Measurements from ENCODE around the gene ADAMTS2.

Gene ADAMTS2

DNA sequence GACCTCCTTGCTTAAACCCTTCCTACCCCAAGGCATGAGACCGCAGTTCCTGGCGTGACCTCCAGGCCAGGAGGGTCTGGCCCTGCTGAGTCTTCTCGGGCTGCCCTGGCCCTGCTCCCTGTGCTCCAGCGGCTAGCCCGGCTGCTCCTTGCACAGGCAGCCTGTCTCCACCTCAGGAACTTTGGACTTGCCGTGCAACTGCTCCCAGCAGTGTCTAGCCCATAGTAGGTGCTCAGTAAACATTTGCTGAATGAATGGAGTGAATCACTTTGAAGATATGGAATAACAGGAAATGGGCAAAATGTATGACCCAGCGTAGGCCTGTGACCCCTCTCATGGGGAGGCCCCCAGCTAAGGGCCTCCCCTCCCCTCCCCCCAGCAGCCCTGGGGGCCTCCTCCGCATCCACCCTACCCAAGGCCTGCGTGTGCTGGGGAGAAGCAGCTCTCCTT is 158.0 kb downstream of the ADAMTS2 start:
- Histone ChIP-seq H2AFZ (ENCODE audit: insufficient read depth, low read length, poor library complexity) (no peak overlapping the region), H2AK5ac (ENCODE audit: low read length) (no peak overlapping the region)
- no CpG with 5 or more reads among the region's 9 CpGs for WGBS (ENCODE audit: extremely low coverage, insufficient coverage, insufficient read length)

DNA sequence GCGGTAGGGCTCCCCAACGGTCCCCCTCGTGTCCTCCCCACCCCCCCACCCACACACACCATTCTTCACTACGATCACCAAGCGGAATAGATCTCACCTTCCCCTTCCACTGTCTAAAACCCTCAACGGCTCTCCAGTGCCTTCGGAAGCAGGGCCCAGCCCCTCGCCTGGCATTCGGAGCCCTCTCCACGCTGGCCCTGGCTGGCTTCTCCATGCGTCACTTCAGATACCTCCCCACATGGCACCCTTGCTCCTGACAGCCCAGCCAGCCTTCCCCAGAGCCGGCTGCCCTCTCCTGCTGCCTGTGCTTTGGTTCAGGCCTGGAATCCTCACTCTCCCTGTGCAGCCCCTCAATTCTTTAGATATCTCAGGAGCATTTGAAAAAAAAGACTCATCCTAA is 158.5 kb downstream of the ADAMTS2 start:
- H2BK120ac ChIP-seq (ENCODE audit: insufficient read depth, low read length, poor library complexity) = no peak overlapping the region

More for the DNA sequence above, 158.0 kb downstream of the ADAMTS2 start:
- no peak overlapping the region for H3K18ac ChIP-seq (ENCODE audit: low read length)
- H3K27me3 ChIP-seq (ENCODE audit: insufficient read depth, low read length) = no peaks in the 10 kb centered on the region
- H3K4me3 ChIP-seq (ENCODE audit: low read depth, low read length) = no peak overlapping the region
- H2BK12ac ChIP-seq (ENCODE audit: low read length) = no peak overlapping the region
- H3K36me3 ChIP-seq (ENCODE audit: control insufficient read depth in 1 of 2, insufficient read depth in 2 of 2, low read length in 2 of 2) = peaks cover 0 to 2% of the 10 kb centered on the region in 2 experiments
- no peak overlapping the region for H3K23ac ChIP-seq (ENCODE audit: low read length)
- no peaks in the 10 kb centered on the region for H3K4me1 ChIP-seq (ENCODE audit: control insufficient read depth in 1 of 2, insufficient read depth in 2 of 2, low read length in 2 of 2)
- peaks cover 2% of the 10 kb centered on the region for H3K9me3 ChIP-seq (ENCODE audit: insufficient read depth, low read depth, low read length)
- no peak overlapping the region for H3K14ac ChIP-seq (ENCODE audit: low read length)
- no peak for DNase-seq
- H4K91ac ChIP-seq (ENCODE audit: low read depth, low read length) = no peak overlapping the region
- H3K9ac ChIP-seq (ENCODE audit: low read length) = no peak overlapping the region
- no peaks in the 10 kb centered on the region for H3K79me1 ChIP-seq (ENCODE audit: low read length)
- no peak overlapping the region for H3K4ac ChIP-seq (ENCODE audit: low read depth, low read length)
- no peak overlapping the region for H3K27ac ChIP-seq (ENCODE audit: low read depth, low read length)
- H2BK120ac ChIP-seq (ENCODE audit: insufficient read depth, low read length, poor library complexity) = no peak overlapping the region
- no peak overlapping the region for H4K12ac ChIP-seq (ENCODE audit: low read depth, low read length)
- H3K79me2 ChIP-seq (ENCODE audit: control insufficient read depth, insufficient read depth, low read length, poor library complexity) = no peaks in the 10 kb centered on the region
- H4K8ac ChIP-seq (ENCODE audit: low read depth, low read length) = no peak overlapping the region
- no peak overlapping the region for H2BK5ac ChIP-seq (ENCODE audit: low read depth, low read length, poor library complexity)
- H3K4me2 ChIP-seq (ENCODE audit: low read length) = no peak overlapping the region

DNA sequence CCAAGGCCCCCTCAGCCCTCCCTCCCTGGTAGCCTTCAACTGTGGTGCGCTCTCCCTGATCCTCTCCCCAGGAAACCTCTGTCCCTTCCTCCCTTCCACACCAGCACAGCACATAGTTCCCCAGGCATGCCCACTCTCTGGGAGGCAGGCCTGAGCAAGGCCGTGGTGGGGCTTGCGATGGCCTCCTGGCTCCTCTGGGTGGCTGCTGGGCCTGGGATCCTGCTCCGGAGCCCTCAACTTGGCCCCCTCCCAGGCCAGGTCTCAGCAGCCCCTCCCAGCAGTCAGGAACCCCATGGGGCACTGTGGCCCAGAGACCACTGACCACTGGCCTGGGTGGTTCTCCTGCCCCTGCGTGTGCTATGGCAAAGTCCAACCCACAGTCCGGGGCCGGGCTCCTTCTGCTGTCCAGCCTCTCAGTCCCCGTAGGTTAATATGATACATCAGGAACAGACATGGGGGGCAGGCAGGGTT is 159.3 kb downstream of the ADAMTS2 start:
- Histone ChIP-seq H4K12ac (ENCODE audit: low read depth, low read length) (no peak overlapping the region), H2BK12ac (ENCODE audit: low read length) (no peak overlapping the region), H2BK120ac (ENCODE audit: insufficient read depth, low read length, poor library complexity) (no peak overlapping the region), H2AFZ (ENCODE audit: insufficient read depth, low read length, poor library complexity) (no peak overlapping the region), H3K23ac (ENCODE audit: low read length) (no peak overlapping the region), H3K27me3 (ENCODE audit: insufficient read depth, low read length) (no peaks in the 10 kb centered on the region), H3K36me3 (ENCODE audit: control insufficient read depth in 1 of 2, insufficient read depth in 2 of 2, low read length in 2 of 2) (no peaks in the 10 kb centered on the region), H3K79me2 (ENCODE audit: control insufficient read depth, insufficient read depth, low read length, poor library complexity) (no peaks in the 10 kb centered on the region), H2AK5ac (ENCODE audit: low read length) (no peak overlapping the region), H4K91ac (ENCODE audit: low read depth, low read length) (no peak overlapping the region), H3K4me1 (ENCODE audit: control insufficient read depth in 1 of 2, insufficient read depth in 2 of 2, low read length in 2 of 2) (no peaks in the 10 kb centered on the region), H3K4me3 (ENCODE audit: low read depth, low read length) (no peak overlapping the region), H3K9ac (ENCODE audit: low read length) (no peak overlapping the region), H3K27ac (ENCODE audit: low read depth, low read length) (no peak overlapping the region), H3K9me3 (ENCODE audit: insufficient read depth, low read depth, low read length) (peaks cover 2% of the 10 kb centered on the region), H3K4me2 (ENCODE audit: low read length) (no peak overlapping the region), H3K18ac (ENCODE audit: low read length) (no peak overlapping the region), H3K4ac (ENCODE audit: low read depth, low read length) (no peak overlapping the region), H4K8ac (ENCODE audit: low read depth, low read length) (no peak overlapping the region), H3K79me1 (ENCODE audit: low read length) (no peaks in the 10 kb centered on the region), H2BK5ac (ENCODE audit: low read depth, low read length, poor library complexity) (no peak overlapping the region), H3K14ac (ENCODE audit: low read length) (no peak overlapping the region)
- WGBS (ENCODE audit: extremely low coverage, insufficient coverage, insufficient read length) = no CpG with 5 or more reads among the region's 8 CpGs
- DNase-seq = no peak

More for the DNA sequence above, 158.5 kb downstream of the ADAMTS2 start:
- Histone ChIP-seq H3K4me3 (ENCODE audit: low read depth, low read length) (no peak overlapping the region), H3K4me2 (ENCODE audit: low read length) (no peak overlapping the region), H3K18ac (ENCODE audit: low read length) (no peak overlapping the region), H2BK12ac (ENCODE audit: low read length) (no peak overlapping the region), H2BK5ac (ENCODE audit: low read depth, low read length, poor library complexity) (no peak overlapping the region), H2AK5ac (ENCODE audit: low read length) (no peak overlapping the region), H3K9me3 (ENCODE audit: insufficient read depth, low read depth, low read length) (peaks cover 2% of the 10 kb centered on the region), H3K79me1 (ENCODE audit: low read length) (no peaks in the 10 kb centered on the region), H3K14ac (ENCODE audit: low read length) (no peak overlapping the region), H3K4ac (ENCODE audit: low read depth, low read length) (no peak overlapping the region), H3K9ac (ENCODE audit: low read length) (no peak overlapping the region), H3K79me2 (ENCODE audit: control insufficient read depth, insufficient read depth, low read length, poor library complexity) (no peaks in the 10 kb centered on the region), H3K4me1 (ENCODE audit: control insufficient read depth in 1 of 2, insufficient read depth in 2 of 2, low read length in 2 of 2) (no peaks in the 10 kb centered on the region), H3K27me3 (ENCODE audit: insufficient read depth, low read length) (no peaks in the 10 kb centered on the region), H4K91ac (ENCODE audit: low read depth, low read length) (no peak overlapping the region), H4K8ac (ENCODE audit: low read depth, low read length) (no peak overlapping the region), H3K36me3 (ENCODE audit: control insufficient read depth in 1 of 2, insufficient read depth in 2 of 2, low read length in 2 of 2) (peaks cover 0 to 2% of the 10 kb centered on the region in 2 experiments), H3K27ac (ENCODE audit: low read depth, low read length) (no peak overlapping the region), H2AFZ (ENCODE audit: insufficient read depth, low read length, poor library complexity) (no peak overlapping the region), H4K12ac (ENCODE audit: low read depth, low read length) (no peak overlapping the region), H3K23ac (ENCODE audit: low read length) (no peak overlapping the region)
- DNase-seq = no peak
- no CpG with 5 or more reads among the region's 12 CpGs for WGBS (ENCODE audit: extremely low coverage, insufficient coverage, insufficient read length)

DNA sequence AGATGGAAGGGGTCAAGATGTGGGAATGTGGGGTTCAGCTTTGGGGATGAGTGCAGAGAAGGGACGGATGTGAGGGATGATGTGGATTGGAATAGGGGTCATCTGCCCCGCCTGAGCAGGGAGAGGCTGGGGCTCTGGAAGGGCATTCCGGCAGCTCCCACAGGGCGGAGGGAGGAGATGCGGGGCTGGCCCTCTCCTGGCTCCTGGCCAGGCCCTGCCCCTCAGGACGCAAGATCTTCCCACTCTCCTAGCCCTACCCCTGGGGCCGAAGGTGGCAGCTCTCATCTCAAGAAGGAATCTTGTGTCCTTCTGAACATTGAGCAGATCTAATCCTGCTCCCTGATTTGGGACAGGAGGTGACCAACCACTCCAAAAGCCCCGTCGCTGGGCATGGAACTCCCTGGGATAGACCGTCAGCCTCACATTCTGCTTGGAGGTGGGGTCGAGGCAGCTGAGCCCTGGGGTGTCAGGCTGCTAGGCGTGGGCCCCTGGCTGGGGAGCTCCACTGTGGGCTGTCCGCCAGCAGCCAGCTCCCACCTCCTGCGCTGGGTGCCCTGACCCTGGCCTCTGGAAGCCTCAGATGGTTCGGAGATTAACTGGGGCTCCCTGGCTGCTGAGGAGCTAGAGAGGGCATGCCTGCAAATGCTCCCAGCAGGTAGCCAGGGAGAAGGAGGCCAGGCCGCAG is 159.9 kb downstream of the ADAMTS2 start:
- no peak overlapping the region for H4K8ac ChIP-seq (ENCODE audit: low read depth, low read length)
- H3K27ac ChIP-seq (ENCODE audit: low read depth, low read length) = no peak overlapping the region
- no peak for DNase-seq
- peaks cover 4% of the 10 kb centered on the region for H3K9me3 ChIP-seq (ENCODE audit: insufficient read depth, low read depth, low read length)
- H3K79me2 ChIP-seq (ENCODE audit: control insufficient read depth, insufficient read depth, low read length, poor library complexity) = no peaks in the 10 kb centered on the region
- WGBS (ENCODE audit: extremely low coverage, insufficient coverage, insufficient read length) = 100% methylated on average over 1 of the region's 16 CpGs
- H2BK5ac ChIP-seq (ENCODE audit: low read depth, low read length, poor library complexity) = no peak overlapping the region
- no peak overlapping the region for H2AK5ac ChIP-seq (ENCODE audit: low read length)
- H4K91ac ChIP-seq (ENCODE audit: low read depth, low read length) = no peak overlapping the region
- H3K4me3 ChIP-seq (ENCODE audit: low read depth, low read length) = no peak overlapping the region
- H3K9ac ChIP-seq (ENCODE audit: low read length) = no peak overlapping the region
- H3K23ac ChIP-seq (ENCODE audit: low read length) = no peak overlapping the region
- H2AFZ ChIP-seq (ENCODE audit: insufficient read depth, low read length, poor library complexity) = no peak overlapping the region
- H3K18ac ChIP-seq (ENCODE audit: low read length) = no peak overlapping the region
- H3K4me1 ChIP-seq (ENCODE audit: control insufficient read depth in 1 of 2, insufficient read depth in 2 of 2, low read length in 2 of 2) = no peaks in the 10 kb centered on the region
- no peaks in the 10 kb centered on the region for H3K79me1 ChIP-seq (ENCODE audit: low read length)
- no peak overlapping the region for H2BK120ac ChIP-seq (ENCODE audit: insufficient read depth, low read length, poor library complexity)
- H4K12ac ChIP-seq (ENCODE audit: low read depth, low read length) = no peak overlapping the region
- no peak overlapping the region for H3K14ac ChIP-seq (ENCODE audit: low read length)
- no peak overlapping the region for H3K4ac ChIP-seq (ENCODE audit: low read depth, low read length)
- no peak overlapping the region for H2BK12ac ChIP-seq (ENCODE audit: low read length)
- H3K4me2 ChIP-seq (ENCODE audit: low read length) = no peak overlapping the region
- H3K27me3 ChIP-seq (ENCODE audit: insufficient read depth, low read length) = no peaks in the 10 kb centered on the region
- H3K36me3 ChIP-seq (ENCODE audit: control insufficient read depth in 1 of 2, insufficient read depth in 2 of 2, low read length in 2 of 2) = no peaks in the 10 kb centered on the region
